Glomerular visceral epithelial cell (primary cell): Measurements from ENCODE around the gene SMTN.
"Not testable (repeated sequence)": the region's sequence is repeated elsewhere in the genome, so short reads cannot be mapped to it uniquely, and the experiment has no call there.

ENCODE experiments used
- DNase-seq: peaks from one replicate; pipeline ENCODE4 v3.0.0-alpha.2; 2016; ENCODE audit errors: extremely low spot score

Gene SMTN

DNA sequence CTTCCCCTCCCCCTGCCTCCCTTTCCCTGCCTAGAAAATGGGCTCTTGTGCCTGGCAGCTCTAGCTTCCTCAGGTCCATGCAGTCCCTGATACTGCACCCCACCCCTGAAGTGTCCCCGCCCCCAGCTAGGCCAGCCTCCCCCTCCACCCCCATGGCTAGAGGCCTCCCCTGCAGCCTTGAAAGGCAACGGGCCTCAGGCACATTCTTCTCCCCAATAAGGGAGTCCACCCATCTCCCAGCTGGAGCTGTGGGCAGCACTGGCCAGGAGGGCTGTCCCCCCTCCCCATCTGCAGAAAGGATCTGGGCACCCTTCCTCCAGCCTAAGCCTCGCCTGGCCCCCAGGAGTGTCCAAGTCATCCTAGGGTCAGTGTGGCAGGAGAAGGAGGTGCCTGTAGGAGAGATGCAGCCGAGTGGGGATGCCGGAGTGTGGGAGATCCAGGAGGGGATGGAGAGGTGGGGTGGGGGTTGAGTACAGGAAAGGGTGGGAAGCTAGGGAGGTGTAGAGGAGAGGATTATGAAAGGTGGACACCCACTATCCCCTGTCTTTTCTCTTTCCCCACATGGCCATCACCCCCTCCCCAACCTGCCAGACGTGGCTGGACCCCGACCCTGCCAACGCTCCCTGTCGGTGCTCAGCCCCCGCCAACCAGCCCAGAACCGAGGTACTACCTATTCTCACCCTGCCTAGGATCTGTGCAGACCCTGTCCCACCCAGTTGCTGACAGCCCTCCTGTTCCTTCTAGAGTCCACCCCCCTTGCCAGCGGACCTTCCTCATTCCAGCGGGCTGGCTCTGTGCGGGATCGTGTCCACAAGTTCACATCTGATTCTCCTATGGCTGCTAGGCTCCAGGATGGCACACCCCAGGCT lies 9.3 kb downstream of the SMTN start:
- DNase-seq = no peak

DNA sequence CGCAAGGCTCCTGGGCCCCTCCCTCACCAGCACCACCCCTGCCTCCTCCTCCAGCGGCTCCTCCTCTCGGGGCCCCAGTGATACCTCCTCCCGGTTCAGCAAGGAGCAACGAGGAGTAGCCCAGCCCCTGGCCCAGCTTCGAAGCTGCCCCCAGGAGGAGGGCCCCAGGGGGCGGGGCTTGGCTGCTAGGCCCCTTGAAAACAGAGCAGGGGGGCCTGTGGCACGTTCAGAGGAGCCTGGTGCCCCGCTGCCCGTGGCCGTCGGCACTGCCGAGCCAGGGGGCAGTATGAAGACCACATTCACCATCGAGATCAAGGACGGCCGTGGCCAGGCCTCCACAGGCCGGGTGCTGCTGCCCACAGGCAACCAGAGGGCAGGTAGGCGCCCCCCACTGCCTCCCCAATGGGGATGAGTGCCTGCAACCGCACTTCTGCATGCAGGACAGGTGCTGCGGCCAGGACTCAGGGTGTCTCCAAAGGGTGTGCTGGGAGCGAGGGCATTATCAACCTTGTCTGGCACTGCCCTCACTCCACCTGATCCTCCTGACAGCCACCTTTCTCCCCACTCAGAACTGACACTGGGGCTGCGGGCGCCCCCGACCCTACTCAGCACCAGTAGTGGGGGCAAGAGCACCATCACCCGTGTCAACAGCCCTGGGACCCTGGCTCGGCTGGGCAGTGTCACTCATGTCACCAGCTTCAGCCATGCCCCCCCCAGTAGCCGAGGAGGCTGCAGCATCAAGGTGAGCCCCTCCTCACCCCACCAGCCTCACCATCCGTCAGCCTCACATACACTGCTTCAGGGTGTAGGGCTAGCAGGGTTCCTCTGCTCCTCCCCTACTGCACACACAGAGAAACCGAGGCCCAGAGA lies 10.2 kb downstream of the SMTN start:
- DNase-seq = no peak

GRCh38 chr22:31092161-31092560 lies 11.0 kb downstream of the SMTN start:
- no peak for DNase-seq

- no peak for DNase-seq
These were observed 12.2 kb downstream of the SMTN start for GRCh38 chr22:31093086-31093850.

GRCh38 chr22:31094021-31094551 lies 13.0 kb downstream of the SMTN start:
- DNase-seq = no peak

- DNase-seq = no peak
These were observed 13.6 kb downstream of the SMTN start for GRCh38 chr22:31094741-31095140.

GRCh38 chr22:31095637-31096249 lies 14.6 kb downstream of the SMTN start:
- DNase-seq = no peak

DNA sequence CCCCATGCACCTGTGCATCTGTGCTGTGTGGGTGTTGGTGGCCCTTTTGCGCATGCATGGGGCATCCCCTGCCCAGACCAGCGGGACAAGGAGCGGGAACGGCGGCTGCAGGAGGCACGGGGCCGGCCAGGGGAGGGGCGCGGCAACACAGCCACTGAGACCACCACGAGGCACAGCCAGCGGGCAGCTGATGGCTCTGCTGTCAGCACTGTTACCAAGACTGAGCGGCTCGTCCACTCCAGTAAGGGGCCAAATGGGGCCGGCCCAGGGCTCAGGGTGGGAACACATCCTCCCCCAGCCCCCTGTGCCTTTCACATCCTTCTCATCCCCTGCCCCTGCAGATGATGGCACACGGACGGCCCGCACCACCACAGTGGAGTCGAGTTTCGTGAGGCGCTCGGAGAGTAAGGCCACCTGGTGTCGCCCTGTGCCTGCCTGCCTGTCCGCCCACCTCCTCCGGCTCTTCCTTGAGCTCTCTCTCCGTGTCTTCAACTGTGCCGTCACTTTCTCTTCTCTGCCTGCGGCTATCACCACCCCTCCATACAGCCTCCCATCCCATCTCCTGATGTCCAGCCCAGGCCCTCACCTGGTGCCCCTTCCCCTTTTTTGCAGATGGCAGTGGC lies 15.7 kb downstream of the SMTN start:
- no peak for DNase-seq

DNA sequence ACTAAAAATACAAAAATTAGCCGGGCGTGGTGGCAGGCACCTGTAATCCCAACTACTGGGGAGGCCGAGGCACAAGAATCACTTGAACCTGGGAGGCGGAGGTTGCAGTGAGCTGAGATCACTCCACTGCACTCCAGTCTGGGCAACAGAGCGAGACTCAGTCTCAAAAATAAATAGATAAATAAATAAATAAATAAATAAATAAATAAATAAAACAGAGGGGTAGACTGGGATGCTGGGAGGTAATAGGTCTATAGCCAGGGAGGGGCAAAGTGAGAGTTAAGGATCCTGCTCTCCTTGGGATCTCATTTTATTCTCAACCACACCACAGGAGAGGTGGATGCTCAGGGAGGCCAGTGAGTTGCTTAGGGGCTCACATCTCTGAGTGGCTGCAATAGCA lies 16.4 kb downstream of the SMTN start:
- DNase-seq = not testable (repeated sequence)

DNA sequence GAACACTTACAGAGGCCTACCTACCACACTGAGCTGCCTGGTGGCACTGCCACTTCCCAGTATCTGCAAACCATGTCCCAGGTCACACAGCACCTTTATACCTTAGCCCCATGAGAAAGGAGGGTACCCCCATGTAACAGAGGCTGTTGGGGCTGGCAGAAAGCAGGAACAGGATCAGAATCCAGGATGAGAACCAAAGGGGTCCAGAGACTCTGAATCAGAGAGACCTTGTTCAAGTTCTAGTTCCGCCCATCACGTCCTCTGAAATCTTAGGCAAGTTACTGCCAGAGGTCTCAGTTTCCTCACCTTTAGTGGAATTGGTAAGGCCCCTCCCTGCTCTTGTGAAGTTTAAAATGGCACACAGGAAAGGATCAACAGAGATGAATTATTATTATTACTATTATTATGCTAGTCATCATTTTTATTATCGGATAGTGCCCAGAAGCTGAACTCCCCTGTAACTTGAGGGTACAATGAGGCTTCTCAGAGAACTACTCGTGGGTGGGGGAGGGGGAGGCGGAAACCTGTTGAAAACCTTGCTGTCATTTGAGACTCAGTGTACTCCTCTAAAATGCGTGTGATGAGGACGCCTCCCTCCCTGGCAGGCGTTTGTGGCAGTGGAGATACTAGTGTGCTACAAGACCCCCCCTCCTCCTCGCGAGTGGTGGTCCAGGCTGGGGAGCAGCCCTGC lies 17.0 kb downstream of the SMTN start:
- no peak for DNase-seq

DNA sequence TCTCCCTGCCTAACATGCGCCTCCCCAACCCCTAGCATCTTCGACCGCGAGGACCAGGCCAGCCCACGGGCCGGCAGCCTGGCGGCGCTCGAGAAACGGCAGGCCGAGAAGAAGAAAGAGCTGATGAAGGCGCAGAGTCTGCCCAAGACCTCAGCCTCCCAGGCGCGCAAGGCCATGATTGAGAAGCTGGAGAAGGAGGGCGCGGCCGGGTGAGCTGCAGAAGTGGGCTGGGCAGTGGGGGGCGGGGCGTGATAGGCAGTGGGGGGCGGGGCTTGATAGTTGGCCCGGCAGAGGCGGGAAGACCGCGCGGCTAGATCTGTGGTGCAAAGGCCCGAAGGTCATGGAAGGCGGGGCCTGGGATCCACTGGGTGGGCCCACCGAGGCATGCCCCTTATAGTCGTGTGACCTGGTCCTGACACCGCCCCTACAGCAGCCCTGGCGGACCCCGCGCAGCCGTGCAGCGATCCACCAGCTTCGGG lies 17.6 kb downstream of the SMTN start:
- no peak for DNase-seq

DNA sequence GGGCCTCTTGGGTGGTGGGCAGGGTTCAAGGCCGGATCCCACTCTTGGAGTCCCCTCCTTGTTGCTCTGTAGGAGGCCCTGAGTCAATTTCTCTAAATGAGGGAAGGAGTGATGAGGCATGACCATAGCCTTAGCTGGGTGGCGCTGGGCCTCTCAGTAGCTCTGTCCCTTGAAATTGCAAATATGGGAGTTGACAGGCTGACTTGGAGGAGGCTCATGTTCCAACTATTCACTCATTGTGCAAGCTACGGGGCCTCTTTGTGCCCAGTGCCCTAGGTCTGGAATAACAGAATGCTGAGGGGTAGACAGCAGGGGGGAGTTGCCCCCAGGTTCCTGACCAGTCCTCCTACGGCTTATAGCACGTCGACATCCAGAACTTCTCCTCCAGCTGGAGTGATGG lies 18.3 kb downstream of the SMTN start:
- DNase-seq = no peak

GRCh38 chr22:31099841-31100761 lies 19.0 kb downstream of the SMTN start:
- DNase-seq = no peak

DNA sequence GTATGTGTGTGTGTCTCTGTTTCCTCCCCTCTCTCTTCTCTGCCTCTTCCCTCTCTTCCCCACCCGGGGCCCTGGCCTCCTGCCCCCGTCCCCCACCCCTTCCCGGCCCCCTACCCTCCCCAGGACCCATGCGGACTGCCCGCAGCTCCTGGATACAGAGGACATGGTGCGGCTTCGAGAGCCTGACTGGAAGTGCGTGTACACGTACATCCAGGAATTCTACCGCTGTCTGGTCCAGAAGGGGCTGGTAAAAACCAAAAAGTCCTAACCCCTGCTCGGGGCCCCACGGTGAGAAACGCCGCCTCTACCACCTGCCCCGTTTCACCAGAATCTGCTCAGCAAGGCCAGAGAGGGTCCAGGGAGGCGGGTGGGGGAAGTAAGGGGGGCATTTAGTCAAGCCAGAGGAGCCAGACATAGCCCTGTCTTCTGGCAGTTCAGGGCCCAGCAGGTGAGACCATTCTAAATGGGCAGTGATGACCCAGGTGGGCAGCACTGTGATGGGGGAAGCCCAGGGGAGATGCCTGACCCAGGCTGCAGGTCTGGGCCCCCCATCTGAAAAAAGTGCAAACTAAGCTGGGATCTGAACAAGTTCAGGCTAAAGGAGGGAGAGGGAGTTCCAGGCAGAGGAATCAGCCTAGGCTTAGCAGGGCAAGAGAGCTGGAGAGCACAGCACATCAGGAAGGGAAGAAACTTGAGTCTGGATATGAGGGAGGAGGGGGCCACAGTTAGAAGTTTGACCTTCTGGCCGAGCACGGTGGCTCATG lies 19.8 kb downstream of the SMTN start:
- DNase-seq = no peak

GRCh38 chr22:31102441-31103081 lies 21.4 kb downstream of the SMTN start:
- DNase-seq = peak; percentile 56

DNA sequence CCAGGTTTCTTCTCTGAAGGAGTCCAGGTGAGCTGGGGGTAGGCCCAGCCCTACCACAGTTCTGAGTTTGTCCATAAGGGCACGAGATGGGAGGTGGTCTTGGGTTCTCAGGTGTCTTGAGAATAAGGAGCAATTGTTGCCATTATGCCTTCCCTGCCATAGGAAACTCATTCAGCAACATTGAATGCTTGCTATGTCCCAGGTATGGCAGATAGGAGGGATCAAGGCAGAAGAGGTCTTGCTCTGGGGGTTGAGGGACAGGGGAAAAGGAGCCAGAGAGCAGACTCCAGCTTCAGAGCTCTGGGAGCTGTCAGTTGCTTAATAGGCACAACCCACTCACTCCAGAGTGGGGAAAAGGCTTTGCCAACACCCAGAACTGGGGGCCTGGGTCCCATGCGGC lies 22.0 kb downstream of the SMTN start:
- no peak for DNase-seq

DNA sequence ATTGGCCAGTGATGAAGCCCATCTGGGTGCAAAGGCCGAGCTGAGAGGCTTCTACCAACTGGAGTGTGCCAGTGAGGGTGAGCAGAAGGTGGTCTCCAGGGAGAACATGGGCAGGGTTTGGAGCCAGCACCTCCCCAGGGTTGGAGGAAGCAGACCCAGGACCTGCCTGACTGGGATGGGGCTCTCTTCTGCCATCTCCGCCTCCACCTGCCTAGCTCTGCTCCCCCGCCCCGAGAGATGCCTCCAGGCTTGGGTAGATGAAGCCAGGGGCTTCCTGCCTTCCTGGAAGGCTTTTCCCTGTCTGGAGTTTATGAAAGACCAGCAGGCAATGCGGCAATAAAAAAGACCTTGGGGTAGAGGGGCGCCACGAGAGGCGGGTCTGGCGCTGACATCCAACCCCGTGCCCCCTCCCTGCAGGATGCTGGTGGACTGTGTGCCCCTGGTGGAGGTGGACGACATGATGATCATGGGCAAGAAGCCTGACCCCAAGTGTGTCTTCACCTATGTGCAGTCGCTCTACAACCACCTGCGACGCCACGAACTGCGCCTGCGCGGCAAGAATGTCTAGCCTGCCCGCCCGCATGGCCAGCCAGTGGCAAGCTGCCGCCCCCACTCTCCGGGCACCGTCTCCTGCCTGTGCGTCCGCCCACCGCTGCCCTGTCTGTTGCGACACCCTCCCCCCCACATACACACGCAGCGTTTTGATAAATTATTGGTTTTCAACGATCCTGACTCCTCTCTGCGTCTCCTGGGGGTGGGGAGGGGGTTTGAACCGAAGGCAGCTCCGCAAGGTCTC lies 23.0 kb downstream of the SMTN start:
- DNase-seq = no peak
